ENCODE results near the gene HK1. TPM values are rescaled to one million over a fixed set of nuclear protein-coding genes. Genes with fewer than 3 reads are reported as not detected.

Gene HK1
- total RNA-seq, 1 donor from 2014 or later = 88.8 TPM

- H3K27ac Mint-ChIP-seq (ENCODE audit: unreplicated experiment) = no peak overlapping the region
- no peak for DNase-seq (ENCODE audit: low read depth, low spot score)
- H3K27me3 Mint-ChIP-seq (ENCODE audit: low read depth) = peaks cover 3% of the 10 kb centered on the region
- no peaks in the 10 kb centered on the region for H3K36me3 Mint-ChIP-seq (ENCODE audit: low read depth)
- no peak overlapping the region for H3K4me3 Mint-ChIP-seq
- no peaks in the 10 kb centered on the region for H3K9me3 Mint-ChIP-seq
- H3K4me1 Mint-ChIP-seq = no peaks in the 10 kb centered on the region
- no peak for TF ChIP-seq CTCF (conservative IDR thresholded peaks at IDR 0.05)
Measured at GRCh38 chr10:69425511-69426298, 147.4 kb downstream of the HK1 start.

- Mint-ChIP-seq H3K4me1 (no peaks in the 10 kb centered on the region), H3K27ac (ENCODE audit: unreplicated experiment) (no peak overlapping the region), H3K9me3 (no peaks in the 10 kb centered on the region), H3K27me3 (ENCODE audit: low read depth) (peaks cover 3% of the 10 kb centered on the region), H3K36me3 (ENCODE audit: low read depth) (no peaks in the 10 kb centered on the region), H3K4me3 (no peak overlapping the region)
- TF ChIP-seq CTCF (conservative IDR thresholded peaks at IDR 0.05) = no peak
- DNase-seq (ENCODE audit: low read depth, low spot score) = no peak
Measured at GRCh38 chr10:69426376-69426727, 148.1 kb downstream of the HK1 start.

GRCh38 chr10:69428165-69428564 lies 149.9 kb downstream of the HK1 start:
- no peaks in the 10 kb centered on the region for H3K4me1 Mint-ChIP-seq
- H3K27me3 Mint-ChIP-seq (ENCODE audit: low read depth) = no peaks in the 10 kb centered on the region
- H3K4me3 Mint-ChIP-seq = no peak overlapping the region
- no peak for TF ChIP-seq CTCF (conservative IDR thresholded peaks at IDR 0.05)
- H3K9me3 Mint-ChIP-seq = no peaks in the 10 kb centered on the region
- no peaks in the 10 kb centered on the region for H3K36me3 Mint-ChIP-seq (ENCODE audit: low read depth)
- peak overlapping the region; percentile 57 for H3K27ac Mint-ChIP-seq (ENCODE audit: unreplicated experiment)
- DNase-seq (ENCODE audit: low read depth, low spot score) = no peak

GRCh38 chr10:69434169-69434568 lies 155.9 kb downstream of the HK1 start:
- H3K4me3 Mint-ChIP-seq = no peak overlapping the region

GRCh38 chr10:69434926-69435325 lies 156.6 kb downstream of the HK1 start:
- Mint-ChIP-seq H3K27ac (ENCODE audit: unreplicated experiment) (no peak overlapping the region), H3K4me1 (peaks cover 10% of the 10 kb centered on the region), H3K9me3 (peaks cover 6% of the 10 kb centered on the region), H3K36me3 (ENCODE audit: low read depth) (no peaks in the 10 kb centered on the region), H3K4me3 (no peak overlapping the region), H3K27me3 (ENCODE audit: low read depth) (no peaks in the 10 kb centered on the region)
- no peak for DNase-seq (ENCODE audit: low read depth, low spot score)
- TF ChIP-seq CTCF (conservative IDR thresholded peaks at IDR 0.05) = no peak

More at GRCh38 chr10:69434169-69434568, 155.9 kb downstream of the HK1 start:
- peaks cover 8% of the 10 kb centered on the region for H3K4me1 Mint-ChIP-seq
- H3K9me3 Mint-ChIP-seq = peaks cover 6% of the 10 kb centered on the region
- no peak overlapping the region for H3K27ac Mint-ChIP-seq (ENCODE audit: unreplicated experiment)
- H3K36me3 Mint-ChIP-seq (ENCODE audit: low read depth) = no peaks in the 10 kb centered on the region
- no peaks in the 10 kb centered on the region for H3K27me3 Mint-ChIP-seq (ENCODE audit: low read depth)
- DNase-seq (ENCODE audit: low read depth, low spot score) = no peak
- no peak for TF ChIP-seq CTCF (conservative IDR thresholded peaks at IDR 0.05)

All from neural crest cell (in vitro differentiated cells).